ENCODE results near the gene WDCP.
A peak's percentile ranks its signal among the peaks of the same experiment; 100 is the strongest.

The WDCP gene

DNA sequence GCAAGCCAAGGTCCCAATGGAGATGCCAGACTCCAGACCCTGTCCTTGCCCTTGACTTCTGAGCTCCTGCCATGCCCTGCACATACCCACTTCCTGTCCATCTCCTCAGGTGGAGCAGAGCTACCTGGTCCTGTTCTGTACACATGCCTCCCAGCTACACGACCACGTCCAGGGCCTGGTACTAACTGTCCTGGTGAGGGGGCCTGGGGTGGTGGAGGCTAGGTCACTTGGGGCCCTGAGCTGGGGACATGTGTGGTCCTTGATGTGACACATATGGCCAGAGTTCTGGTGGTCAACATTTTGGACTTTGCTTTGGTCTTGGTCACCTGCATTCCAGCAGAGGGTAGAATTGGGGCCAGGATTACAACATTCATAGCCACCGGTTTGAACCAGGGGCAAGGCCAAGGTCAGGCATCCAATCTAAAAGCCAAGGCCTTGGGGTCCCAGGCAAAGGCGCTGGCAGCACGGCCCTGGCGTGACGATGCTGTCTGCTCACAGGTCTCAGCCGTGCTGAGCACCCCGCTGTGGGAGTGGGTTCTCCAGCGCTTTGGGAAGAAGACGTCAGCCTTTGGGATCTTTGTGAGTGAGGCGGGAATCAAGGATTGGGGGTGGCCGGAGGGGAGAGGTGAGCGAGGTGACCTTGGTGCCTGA is 24.7 kb downstream of the WDCP start:
- no peak for DNase-seq (ENCODE audit: low spot score)

DNA sequence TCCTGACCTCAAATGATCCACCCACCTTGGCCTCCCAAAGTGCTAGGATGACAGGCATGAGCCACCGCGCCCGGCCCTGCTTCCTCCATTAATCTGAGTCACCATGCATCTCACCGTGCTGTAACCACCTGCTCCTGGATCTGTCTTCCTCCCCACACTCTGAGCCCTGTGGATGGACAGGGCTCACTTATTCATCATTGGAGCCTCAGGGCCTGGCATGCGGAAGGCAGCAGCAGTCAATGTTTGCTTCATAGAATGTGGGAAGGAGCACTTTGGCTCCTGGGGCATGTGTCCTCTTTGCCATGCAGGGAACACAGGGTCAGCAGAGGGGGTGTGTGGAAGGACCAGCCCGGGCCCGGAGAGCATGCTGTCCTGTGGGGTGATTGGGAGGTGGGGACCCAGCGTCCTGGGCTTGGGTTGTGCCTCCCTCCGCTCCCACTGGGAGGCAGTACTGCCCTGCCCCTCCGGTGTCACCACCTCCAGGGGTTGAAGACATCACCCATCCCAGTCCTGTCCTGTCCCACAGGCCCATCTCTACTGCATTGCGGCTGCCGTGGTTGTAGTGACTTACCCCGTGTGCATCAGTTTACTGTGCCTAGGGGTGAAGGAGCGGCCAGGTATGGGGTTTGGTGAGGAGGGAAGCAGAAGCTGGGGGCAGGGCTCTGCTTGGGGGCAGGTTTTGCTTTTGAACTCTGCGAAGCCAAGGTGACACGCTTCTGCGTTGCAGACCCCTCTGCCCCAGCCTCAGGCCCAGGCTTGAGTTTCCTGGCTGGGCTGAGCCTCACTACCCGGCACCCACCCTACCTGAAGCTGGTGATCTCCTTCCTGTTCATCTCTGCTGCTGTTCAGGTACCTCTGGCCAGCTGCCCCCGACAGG is 25.8 kb downstream of the WDCP start:
- DNase-seq (ENCODE audit: low spot score), result peak; percentile 71

DNA sequence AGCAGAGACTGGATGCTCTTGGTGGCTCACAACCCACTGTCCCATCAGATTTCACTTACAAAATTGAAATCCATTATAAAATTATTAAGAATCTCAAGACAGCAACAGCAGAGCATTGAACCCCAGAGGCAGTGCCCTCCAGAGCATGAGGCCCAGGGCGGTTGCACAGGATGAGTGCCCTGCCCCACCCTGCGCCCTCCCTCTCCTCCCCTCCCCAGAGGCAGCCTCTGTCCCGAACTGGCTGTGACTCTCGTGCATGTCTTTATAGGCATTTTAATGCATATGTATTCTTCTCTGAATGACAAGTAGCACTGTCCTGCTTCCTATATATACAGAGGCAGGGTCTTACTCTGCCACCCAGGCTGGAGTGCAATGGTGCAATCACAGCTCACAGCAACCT is 26.9 kb downstream of the WDCP start:
- no peak for DNase-seq (ENCODE audit: low spot score)

DNA sequence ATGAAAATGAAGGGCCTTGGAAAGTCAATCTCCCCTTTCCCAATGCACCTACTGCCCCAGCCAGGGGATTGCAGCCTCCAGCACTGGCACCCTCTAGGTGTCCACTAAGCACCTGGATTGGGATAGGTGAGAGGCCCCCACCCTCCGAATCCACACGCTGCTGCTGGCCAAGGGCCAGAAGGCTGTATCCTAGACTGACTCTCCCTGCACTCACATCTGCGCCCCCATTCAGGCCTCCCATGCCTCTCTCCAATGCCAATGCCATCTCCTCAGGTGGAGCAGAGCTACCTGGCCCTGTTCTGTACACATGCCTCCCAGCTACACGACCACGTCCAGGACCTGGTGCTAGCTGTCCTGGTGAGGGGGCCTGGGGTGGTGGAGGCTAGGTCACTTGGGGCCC is 27.5 kb downstream of the WDCP start:
- no peak for DNase-seq (ENCODE audit: low spot score)

DNA sequence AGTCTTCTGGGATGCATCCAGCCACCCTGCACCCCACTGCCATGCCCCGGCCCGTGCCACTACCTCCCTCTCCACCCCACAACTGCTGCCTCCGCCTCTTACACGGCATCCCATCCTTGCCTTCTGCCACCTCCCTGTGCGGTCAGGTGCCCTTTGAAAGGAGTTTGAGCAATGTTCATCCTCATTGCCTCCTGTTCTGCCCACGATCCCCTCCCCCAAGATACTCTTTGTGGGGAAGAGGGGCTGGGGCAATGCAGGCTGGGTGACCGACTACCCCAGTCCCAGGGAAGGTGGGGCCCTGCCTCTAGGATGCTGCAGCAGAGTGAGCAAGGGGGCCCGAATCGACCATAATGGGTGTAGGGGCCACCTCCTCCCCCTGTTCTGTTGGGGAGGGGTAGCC is 28.9 kb downstream of the WDCP start:
- DNase-seq (ENCODE audit: low spot score), result no peak

DNA sequence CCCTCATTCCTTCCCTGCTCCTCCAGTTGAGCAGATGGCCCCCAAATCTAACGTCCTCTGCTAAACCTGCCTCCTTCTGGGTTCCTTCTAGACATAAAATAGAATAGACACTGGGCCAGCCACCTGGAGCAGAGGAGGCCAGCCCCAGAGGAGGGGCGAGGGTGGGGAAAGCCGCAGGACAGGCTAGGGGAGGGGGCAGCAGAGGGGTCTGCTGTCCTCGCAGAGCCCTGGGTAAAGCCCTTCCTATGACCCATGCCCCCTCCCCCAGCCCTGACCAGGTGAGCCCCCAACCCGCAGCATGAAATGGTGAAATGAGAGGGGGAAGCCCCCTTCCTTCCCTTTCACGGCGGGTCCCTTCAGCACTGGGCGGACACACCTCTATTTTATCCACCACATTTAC is 29.5 kb downstream of the WDCP start:
- no peak for DNase-seq (ENCODE audit: low spot score)

DNA sequence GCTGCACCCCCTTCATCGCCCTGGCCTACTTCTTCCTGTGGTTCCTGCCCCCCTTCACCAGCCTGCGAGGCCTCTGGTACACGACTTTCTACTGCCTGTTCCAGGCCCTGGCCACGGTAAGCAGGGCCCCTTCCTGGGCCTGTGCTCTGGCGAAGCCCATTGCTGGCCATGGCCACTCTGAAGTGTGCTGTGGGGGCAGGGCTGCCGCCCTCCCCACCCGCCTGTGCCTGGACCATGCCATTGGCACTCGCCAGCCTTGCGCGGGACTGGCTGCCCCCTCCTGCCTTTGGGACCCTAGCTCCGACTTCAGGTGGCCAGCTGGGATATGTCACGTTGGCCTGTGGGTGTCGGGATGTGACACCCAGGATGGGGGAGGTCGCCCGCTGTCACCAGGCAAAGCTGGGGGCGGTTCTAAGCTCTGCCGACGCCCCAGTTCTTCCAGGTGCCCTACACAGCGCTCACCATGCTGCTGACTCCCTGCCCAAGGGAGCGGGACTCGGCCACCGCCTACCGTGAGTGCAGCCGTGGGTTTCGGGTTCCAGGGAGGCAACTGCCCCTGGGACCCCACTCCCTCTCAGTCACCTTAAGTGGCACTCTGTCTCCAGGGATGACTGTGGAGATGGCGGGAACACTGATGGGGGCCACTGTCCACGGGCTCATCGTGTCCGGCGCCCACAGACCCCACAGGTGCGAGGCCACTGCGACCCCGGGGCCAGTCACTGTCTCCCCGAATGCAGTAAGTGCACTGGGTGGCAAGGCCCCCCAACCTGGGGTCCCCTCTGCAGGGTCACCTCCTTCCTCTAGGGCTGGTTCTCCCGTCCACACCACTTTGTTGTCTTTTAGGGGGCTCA is 30.1 kb downstream of the WDCP start:
- DNase-seq (ENCODE audit: low spot score), result no peak

DNA sequence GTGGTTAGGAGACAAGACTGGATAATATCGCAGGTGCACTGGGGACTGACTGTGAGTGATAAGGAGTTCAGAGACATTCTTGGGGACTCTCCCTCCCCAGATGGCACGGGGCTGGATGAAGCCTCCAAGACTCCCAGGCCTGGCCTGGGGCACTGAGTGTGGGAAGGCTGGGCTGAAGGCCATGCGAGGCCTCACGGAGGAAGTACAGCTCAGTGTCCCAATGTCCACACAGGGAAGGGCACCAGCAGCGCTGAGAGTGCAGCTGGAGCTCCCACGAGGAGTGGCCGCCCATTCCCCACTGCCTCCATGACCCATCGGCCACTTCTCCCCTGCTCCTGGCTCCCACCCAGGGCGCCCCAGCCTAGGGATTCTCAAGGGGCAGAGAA is 30.8 kb downstream of the WDCP start:
- DNase-seq (ENCODE audit: low spot score), result no peak

DNA sequence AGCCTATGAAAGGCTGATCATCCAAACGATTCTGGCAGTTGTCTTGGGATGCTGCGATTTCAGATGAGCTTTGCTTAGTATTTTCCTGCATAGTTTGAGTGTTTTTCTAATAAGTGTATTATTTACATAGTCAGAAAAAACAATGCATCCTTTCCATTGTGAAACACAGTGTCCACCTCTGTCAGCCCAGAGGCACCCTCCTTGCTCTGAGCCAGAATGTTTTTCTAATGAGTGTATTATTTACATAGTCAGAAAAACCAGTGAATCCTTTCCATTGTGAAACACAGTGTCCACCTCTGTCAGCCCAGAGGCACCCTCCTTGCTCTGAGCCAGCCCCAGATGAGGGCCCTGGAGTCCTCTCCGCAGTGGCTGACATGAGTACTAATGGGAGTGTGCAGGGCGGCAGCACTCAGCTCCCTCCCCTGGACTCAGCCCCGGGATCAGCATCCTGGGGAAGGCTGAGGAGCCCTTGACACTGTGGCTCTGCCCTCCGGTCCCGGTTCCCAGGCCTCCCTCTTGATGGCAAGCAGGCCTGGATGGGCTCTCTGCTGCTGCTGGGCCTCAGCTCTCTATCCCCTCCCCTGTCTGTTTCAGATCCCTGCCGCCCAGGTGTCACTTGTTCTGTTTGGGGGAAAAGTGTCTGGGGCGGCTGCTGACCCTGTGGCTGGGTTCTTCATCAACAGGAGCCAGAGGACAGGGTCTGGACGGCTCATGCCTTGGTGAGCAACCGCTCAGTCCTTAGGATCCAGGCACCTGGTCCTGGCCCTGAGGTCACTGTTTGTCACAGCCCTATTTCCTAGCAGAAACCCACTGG is 31.4 kb downstream of the WDCP start:
- peak; percentile 89 for DNase-seq (ENCODE audit: low spot score)

DNA sequence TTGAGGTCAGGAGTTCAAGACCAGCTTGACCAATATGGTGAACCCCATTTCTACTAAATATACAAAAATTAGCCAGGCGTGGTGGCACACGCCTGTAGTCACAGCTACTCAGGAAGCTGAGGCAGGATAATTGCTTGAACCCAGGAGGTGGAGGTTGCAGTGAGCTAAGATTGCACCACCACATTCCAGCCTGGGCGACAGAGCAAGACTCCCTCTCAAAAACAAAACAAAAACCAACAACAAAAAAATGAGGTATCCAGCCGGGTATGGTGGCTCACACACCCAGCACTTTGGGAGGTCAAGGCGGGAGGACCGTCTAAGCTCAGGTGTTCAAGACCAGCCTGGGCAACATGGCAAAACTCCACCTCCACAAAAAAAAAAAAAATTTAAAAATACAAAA is 32.3 kb downstream of the WDCP start:
- peak; percentile 57 for DNase-seq (ENCODE audit: low spot score)

DNA sequence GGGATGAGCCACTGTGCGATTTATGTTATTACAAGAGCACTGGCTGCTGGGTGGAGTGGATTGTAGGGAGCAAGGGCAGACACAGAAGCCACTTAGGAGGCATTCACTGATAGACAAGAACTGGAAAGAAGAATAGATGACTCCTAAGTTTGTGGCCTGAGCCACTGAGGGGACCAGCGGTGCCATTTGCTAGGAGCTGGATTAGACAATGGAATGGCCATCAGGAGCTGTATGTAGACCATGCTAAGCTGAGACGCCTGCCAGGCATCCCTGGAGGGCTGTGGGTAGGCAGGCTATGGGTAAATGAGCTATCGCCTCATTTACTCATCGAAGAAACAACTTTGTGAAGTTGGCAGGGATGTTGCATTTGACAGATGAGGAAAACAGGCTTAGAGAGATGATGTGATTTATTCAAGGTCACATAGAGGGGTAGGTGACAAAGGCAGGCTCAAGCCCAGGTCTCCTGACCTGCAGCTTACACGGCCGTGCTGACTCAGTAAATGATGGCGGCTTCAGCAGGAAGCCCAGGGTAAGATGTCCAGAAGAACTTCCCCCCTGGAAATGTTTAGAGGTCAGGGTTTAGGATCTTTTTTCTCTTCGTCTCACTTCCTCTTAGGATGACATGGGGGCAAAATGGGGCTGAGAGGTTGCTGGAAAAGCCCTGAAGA is 34.5 kb downstream of the WDCP start:
- DNase-seq (ENCODE audit: low spot score), result no peak

DNA sequence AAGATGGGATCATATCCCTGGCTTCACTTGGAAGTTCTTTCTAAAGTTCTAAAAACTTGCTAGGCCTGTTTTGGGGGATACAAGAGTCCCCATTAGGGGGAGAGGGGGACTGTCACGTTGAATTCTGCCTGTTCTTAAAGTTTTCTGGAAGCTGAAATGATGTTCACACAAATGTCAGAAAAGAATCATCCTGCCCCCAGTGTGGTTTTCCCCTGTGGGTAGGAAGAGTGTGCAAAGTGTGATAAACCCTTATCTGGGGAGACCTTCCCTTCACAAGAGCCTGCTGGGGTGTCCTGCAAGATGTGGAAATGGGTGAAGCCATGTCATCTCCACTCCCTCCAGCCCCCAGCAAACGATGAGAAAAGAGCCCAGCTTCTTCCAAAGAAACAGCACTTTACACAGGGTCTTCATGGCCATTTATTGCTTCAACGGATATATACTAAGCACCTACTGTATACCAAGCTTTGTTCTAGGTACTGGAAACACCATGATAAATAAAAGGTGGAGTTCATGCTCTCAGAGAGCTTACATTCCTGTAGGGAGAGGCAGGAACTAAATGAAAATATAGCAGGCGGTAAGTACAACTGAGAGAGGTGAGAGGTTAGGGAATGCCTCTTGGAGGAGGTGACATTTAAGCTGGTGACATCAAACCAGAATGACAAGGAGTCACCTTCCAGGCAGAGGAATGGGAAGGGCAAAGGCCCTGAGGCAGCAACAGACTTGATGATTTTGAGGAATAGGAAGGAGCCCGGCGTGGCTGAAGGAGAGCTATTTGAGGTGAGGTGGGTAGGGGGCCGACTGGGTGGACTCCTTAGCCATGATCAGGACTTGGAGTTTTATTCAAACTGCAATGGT is 35.7 kb downstream of the WDCP start:
- DNase-seq (ENCODE audit: low spot score), result no peak

DNA sequence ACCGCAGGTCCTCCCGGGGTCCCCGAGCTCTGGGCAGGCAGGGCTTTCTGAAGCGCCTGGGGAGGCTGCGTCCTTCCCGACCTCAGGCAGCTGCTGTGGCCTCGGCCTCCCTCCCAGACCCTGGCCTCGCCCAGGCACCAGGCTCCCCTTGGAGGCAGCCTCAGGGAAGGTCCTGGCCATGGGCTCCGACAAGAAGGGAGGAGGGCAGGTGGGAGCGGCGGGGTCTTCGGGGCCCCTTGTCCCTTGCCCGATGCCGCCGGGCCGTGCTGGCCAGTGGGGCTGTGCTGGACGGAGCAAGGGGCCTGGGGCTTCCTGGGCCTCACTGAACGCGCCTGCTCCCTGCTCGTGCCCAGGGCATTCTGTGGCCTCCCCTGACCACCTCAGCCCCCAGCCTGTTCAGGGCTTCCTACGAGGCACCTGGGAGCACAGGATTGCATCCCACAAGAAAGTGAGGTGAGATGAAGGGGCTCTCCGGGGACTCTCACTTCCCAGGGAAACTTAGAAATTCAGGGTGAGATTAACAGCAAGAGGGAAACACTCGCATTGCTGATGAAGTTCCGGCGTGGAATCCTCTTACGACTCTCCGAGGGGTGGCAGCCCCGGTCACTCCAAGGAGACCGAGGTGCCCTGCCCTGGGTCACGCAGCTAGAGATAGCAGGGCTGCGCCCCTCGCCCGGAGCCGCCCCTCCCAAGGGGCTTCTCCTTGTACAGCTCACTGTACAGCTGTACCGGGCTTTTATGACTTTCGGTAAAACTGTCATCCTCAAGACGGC is 36.5 kb downstream of the WDCP start:
- DNase-seq (ENCODE audit: low spot score), result no peak

DNA sequence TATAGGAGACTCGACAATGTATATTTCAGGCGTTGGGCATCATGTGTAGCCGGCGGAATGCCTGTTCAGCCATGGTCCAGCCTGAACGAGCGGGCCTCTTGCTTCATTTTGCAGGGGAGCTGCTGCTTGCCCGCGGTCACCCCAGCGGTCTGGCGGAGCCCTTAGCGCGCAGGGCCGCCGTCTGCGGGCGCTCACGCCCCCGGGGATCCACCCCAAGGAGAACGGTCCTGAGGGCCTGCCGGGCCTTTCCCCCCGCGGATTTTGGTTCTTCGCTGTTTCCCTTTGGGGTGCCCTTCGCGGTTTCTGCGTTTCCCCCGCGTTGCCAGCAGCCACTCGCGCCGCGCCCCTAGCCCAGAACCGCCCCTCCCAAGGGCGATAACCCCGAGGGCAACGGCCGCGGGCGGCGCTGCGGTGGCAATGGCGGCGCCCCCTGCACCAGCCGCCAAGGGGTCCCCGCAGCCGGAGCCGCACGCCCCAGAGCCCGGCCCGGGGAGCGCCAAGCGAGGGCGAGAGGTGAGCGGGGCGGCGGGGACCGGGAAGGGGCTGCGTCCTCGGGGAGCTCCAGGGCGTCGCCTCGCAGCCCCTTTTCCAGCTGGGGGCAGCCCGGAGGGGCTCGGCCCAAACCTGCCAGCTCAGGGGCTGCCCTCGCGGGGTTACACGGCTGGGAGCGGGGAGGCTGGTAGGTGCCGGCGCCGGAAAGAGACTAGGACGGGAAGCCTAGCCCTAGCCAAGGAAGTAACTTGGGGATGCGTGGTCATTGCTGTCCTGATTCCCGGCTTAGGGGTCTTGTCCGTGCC is 37.3 kb downstream of the WDCP start, which contains the start of gene MFSD2B:
TSS of gene MFSD2B (plus strand) at position 406 of the 797 bp plus-strand sequence. CDS start at position 418, 12 bp downstream.
- no peak for DNase-seq (ENCODE audit: low spot score)

DNA sequence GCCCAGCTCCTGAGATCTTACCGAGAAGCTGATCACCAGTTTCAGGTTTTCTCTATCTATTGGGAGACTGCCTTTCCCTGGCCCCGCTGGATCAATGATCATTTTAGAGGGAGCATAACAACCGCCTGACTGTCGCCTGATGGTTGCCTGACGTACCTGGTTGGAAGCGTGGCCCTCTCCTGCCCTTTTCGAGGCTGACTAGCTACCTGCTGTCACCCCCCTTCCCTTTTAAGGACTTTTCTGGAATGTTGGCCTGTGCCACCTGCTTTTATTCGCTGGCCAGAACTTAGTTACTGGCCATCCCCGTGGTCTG is 37.9 kb downstream of the WDCP start:
- no peak for DNase-seq (ENCODE audit: low spot score)

DNA sequence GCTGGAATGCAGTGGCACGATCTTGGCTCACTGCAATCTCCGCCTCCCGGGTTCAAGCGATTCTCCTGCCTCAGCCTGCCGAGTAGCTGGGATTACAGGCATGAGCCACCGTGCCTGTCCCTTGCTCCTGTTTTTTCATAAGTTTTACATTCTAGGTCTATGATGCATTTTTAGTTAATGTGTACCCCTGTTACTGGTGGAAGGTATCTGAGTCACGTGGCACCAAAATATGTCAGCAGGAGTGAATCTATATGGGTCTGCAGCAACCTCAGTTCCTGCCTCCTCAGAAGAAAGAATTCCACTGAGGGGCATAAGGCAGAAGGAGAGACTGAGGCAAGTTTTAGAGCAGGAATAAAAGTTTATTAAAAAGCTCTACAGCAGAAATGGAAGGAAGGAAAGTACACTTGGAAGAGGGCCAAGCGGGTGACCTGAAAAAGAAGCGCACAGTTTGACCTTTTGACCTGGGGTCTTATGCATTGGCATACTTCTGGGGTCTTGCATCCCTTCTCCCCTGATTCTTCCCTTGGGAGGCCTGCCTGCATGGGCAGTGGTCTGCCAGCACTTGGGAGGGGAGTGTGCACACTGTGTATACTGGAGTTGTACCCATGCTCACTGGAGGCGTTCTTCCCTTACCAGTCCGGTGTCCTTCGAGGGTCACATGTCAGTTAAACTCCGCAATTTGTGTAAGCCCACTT is 38.4 kb downstream of the WDCP start:
- DNase-seq (ENCODE audit: low spot score), result peak; percentile 84

DNA sequence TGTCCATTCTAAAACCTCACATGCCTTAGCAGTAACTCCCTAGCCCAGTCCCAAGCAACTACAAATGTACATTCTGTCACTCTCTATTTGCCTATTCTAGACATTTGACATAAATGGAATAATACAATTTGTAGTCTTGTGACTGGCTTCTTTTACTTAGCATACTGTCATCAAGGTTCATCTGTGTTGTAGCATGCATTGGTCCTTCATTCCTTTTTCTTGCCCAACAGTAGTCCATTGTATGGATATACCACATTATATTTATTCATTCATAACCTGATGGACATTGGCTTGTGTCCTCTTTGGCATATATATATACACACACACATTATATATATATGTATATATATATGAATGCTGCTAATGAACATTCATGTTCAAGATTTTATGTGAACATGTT is 39.5 kb downstream of the WDCP start:
- DNase-seq (ENCODE audit: low spot score), result no peak

DNA sequence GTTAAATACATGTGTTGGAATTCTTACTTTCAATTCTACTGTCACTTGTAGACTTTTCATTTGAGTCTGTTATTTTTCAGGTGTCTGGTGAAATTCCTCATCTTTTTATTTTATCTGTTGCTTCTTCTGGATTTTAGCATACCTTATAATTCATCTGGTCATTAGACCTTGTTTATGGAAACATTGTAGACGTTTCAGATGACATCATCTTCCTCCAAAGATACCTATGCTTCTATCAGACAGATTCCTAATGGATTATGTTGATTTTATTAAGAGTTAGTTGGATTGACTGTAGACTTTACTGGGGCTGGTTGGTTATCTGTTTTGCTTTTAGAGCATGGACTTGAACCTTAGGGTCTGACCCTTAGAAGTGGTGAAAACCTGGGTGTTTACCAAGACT is 52.6 kb downstream of the WDCP start:
- no peak for DNase-seq (ENCODE audit: low spot score)

Measured in kidney tubule cell (primary cell).